Kidney (tissue), 14 donors: ENCODE results near the gene MAPKBP1. TPM values are rescaled to one million over a fixed set of nuclear protein-coding genes. Genes with fewer than 3 reads are reported as not detected.

Experiments used
- DNase-seq, 5 donors: peaks; one replicate each; pipeline ENCODE4 v3.0.0-alpha.2; 2013 to 2020
- FAIRE-seq: peaks from 2 replicates; lab custom pipeline; 2012; peaks lifted over from hg19 to GRCh38; lab: Jason Lieb, UNC
- H3K27ac ChIP-seq, 2 donors: one replicate each; pipeline ENCODE4 v1.7.0; 2013; ENCODE audit warnings: low read depth in 2 of 2, low read length in 2 of 2, inconsistent platforms in 1 of 2
- H3K27me3 ChIP-seq: one replicate; pipeline ENCODE4 v1.7.1; 2013; ENCODE audit warnings: low read length, inconsistent platforms; ENCODE audit not compliant: control insufficient read depth, insufficient read depth
- H3K36me3 ChIP-seq, 3 donors: one replicate each; pipeline versions ENCODE4 v1.7.0 to v1.7.1; 2013; ENCODE audit warnings: low read length in 3 of 3, control low read depth in 1 of 3, inconsistent platforms in 1 of 3; ENCODE audit not compliant: insufficient read depth in 3 of 3, control insufficient read depth in 2 of 3
- H3K4me1 ChIP-seq, 3 donors: one replicate each; pipeline versions ENCODE4 v1.7.0 to v1.7.1; 2013; ENCODE audit warnings: low read length in 3 of 3, inconsistent platforms in 1 of 3, low read depth in 1 of 3; ENCODE audit not compliant: control insufficient read depth in 2 of 3, insufficient read depth in 2 of 3
- H3K4me3 ChIP-seq, 3 donors: one replicate each; pipeline versions ENCODE4 v1.7.0 to v1.8.1; 2013; ENCODE audit warnings: low read length in 3 of 3, control low read depth in 1 of 3, inconsistent platforms in 1 of 3
- H3K9ac ChIP-seq, 3 donors: one replicate each; pipeline versions ENCODE4 v1.7.0 to v1.7.1; 2013; ENCODE audit warnings: low read length in 3 of 3, control low read depth in 1 of 3, inconsistent platforms in 1 of 3
- H3K9me3 ChIP-seq, 3 donors: one replicate each; pipeline versions ENCODE4 v1.7.0 to v1.7.1; 2013; ENCODE audit warnings: low read length in 3 of 3, control low read depth in 1 of 3, inconsistent platforms in 1 of 3; ENCODE audit not compliant: control insufficient read depth in 2 of 3, insufficient read depth in 1 of 3
- CTCF ChIP-seq: IDR thresholded peaks from 3 replicates; pipeline ENCODE4 v1.5.1; 2012; ENCODE audit warnings: mild to moderate bottlenecking, moderate library complexity, borderline replicate concordance; ENCODE audit not compliant: insufficient read depth; ENCODE audit errors: extremely low read depth
- intact Hi-C: fragments of 100-400 bp; cut with DNase I; formaldehyde crosslinking; loops from one replicate; pipeline ENCODE4 v1.11.1; 2022
- polyA plus RNA-seq: library from polyadenylated mRNA; stranded (reverse); fragments of 350-450 nt; fragmentation: Illumina TruSeq; extraction: RNeasy Lipid Tissue Mini Kit (QIAGEN cat#74804); gene quantifications from one replicate; pipeline ENCODE4 v1.2.3, GENCODE V29; 2014; ENCODE audit warnings: low read depth, low replicate concordance; ENCODE audit not compliant: insufficient read depth
- total RNA-seq: library from RNA; stranded (reverse); fragmentation: NEBNext Ultra II Directional; extraction: Animal tissue kit (Norgen Biotek cat#: 25700); gene quantifications from one replicate; pipeline ENCODE4 v1.2.1, GENCODE V29; 2021
- donor health status: control.
- donor health status: control.
- donor health status: control.
- donor health status: control.
- donor health status: control.
- donor health status: DM: yes; HTN: yes; CAD: no.
- donor health status: Normal renal cell carcinoma (clear cell type).

MAPKBP1 gene
- total and polyA plus RNA-seq, 2 donors from 2014 or later: 3.7 to 28.6 TPM

- intact Hi-C loops: no loop called here
Observed at GRCh38 chr15:41798607-41799487, 24.6 kb downstream of the MAPKBP1 start.

GRCh38 chr15:41799488-41799805, 25.2 kb downstream of the MAPKBP1 start:
- Histone ChIP-seq H3K27ac (no peak overlapping the region), H3K36me3 (peaks cover 0 to 5% (median 3%) of the 10 kb centered on the region in 3 donors), H3K4me1 (peaks cover 0 to 27% (median 17%) of the 10 kb centered on the region in 3 donors)

More at GRCh38 chr15:41798607-41799487, 24.6 kb downstream of the MAPKBP1 start:
- no peak overlapping the region for H3K4me3 ChIP-seq
- H3K27me3 ChIP-seq: no peaks in the 10 kb centered on the region
- H3K9ac ChIP-seq: no peak overlapping the region
- no peak for DNase-seq
- peaks cover 0 to 23% (median 17%) of the 10 kb centered on the region in 3 donors for H3K4me1 ChIP-seq
- no peak overlapping the region for H3K27ac ChIP-seq
- H3K36me3 ChIP-seq: peaks cover 0 to 5% (median 3%) of the 10 kb centered on the region in 3 donors
- H3K9me3 ChIP-seq: no peaks in the 10 kb centered on the region
- no peak for FAIRE-seq
- TF ChIP-seq CTCF: no peak

DNA sequence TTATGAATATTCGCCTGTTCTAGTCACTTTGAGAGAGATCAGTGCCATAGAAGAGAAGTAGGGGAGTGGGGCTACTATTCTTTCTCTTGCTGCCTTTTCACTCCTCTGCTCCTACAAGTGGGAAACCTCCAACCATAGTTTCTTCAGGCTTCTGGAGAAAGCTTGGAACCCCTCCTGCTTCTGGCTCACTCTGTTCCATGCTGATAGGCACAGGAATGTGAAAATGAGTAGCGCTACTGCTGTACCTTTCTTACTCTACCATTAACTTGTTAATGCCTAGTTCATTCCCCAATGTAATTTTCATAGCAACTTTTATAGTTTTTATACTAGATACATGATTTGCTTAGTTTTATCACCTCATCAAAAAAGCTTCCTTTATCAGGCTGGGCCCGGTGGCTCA, 26.9 kb downstream of the MAPKBP1 start:
- FAIRE-seq (no peak), DNase-seq (peak in 1 of 5 donors; percentile 34)
- Histone ChIP-seq H3K36me3 (peaks cover 0 to 5% (median 3%) of the 10 kb centered on the region in 3 donors), H3K27ac (peak overlapping the region in 1 of 2 donors; percentile 51), H3K9me3 (no peaks in the 10 kb centered on the region), H3K4me1 (peaks cover 0 to 34% (median 24%) of the 10 kb centered on the region in 3 donors), H3K27me3 (no peaks in the 10 kb centered on the region), H3K9ac (no peak overlapping the region), H3K4me3 (no peak overlapping the region)
- no peak for TF ChIP-seq CTCF
- intact Hi-C loops: no loop called here

More at GRCh38 chr15:41799488-41799805, 25.2 kb downstream of the MAPKBP1 start:
- Histone ChIP-seq H3K4me3 (no peak overlapping the region), H3K9ac (no peak overlapping the region), H3K9me3 (no peaks in the 10 kb centered on the region), H3K27me3 (no peaks in the 10 kb centered on the region)
- intact Hi-C loops: no loop called here
- DNase-seq: no peak
- no peak for FAIRE-seq
- no peak for TF ChIP-seq CTCF
